MM.1S (cell line): ENCODE results near the gene LRRC19.

Source experiments
- DNase-seq: peaks from one replicate; pipeline ENCODE4 v3.0.0-alpha.2; 2015
- H2AFZ ChIP-seq: fragments of 300-600 bp; sonication (generic); 2 replicates; pipeline ENCODE4 v1.6.0; 2016; ENCODE audit warnings: antibody characterized with exemption, low read length
- H3F3A ChIP-seq: fragments of 300-600 bp; sonication (generic); 2 replicates; pipeline ENCODE4 v1.6.1; 2016; ENCODE audit warnings: mild to moderate bottlenecking, antibody characterized with exemption, low read length, moderate library complexity, mixed read lengths; ENCODE audit not compliant: insufficient read depth
- H3K27ac ChIP-seq: fragments of 300-600 bp; sonication (generic); 2 replicates; pipeline ENCODE4 v1.5.1; 2016; ENCODE audit warnings: mild to moderate bottlenecking, low read length
- H3K27me3 ChIP-seq: fragments of 300-600 bp; sonication (generic); replicated peaks from 2 replicates; pipeline ENCODE4 v1.6.0; 2016; ENCODE audit warnings: low read length; ENCODE audit not compliant: insufficient read depth
- H3K36me3 ChIP-seq: fragments of 300-600 bp; sonication (generic); replicated peaks from 2 replicates; pipeline ENCODE4 v1.6.1; 2016; ENCODE audit warnings: mild to moderate bottlenecking, low read length, mixed read lengths; ENCODE audit not compliant: insufficient read depth
- H3K4me1 ChIP-seq: fragments of 300-600 bp; sonication (generic); 2 replicates; pipeline ENCODE4 v1.6.1; 2016; ENCODE audit warnings: low read length, mixed read lengths
- H3K4me2 ChIP-seq: fragments of 300-600 bp; sonication (generic); 2 replicates; pipeline ENCODE4 v1.6.0; 2016; ENCODE audit warnings: low read depth, low read length
- H3K4me3 ChIP-seq: fragments of 300-600 bp; sonication (generic); 2 replicates; pipeline ENCODE4 v1.5.1; 2016; ENCODE audit warnings: low read length, mixed read lengths
- H3K79me2 ChIP-seq: fragments of 300-600 bp; sonication (generic); 2 replicates; pipeline ENCODE4 v1.6.1; 2016; ENCODE audit warnings: mixed run types, low read length, mixed read lengths
- H3K9ac ChIP-seq: fragments of 300-600 bp; sonication (generic); 2 replicates; pipeline ENCODE4 v1.6.1; 2016; ENCODE audit warnings: low read length, mixed read lengths
- H3K9me2 ChIP-seq: fragments of 300-600 bp; sonication (generic); replicated peaks from 2 replicates; pipeline ENCODE4 v1.6.1; 2016; ENCODE audit warnings: mild to moderate bottlenecking, low read length, mixed read lengths; ENCODE audit not compliant: insufficient read depth
- H3K9me3 ChIP-seq: fragments of 300-600 bp; sonication (generic); replicated peaks from 2 replicates; pipeline ENCODE4 v1.6.1; 2016; ENCODE audit warnings: mild to moderate bottlenecking, low read length, mixed read lengths; ENCODE audit not compliant: insufficient read depth
- H4K20me1 ChIP-seq: fragments of 300-600 bp; sonication (generic); 2 replicates; pipeline ENCODE4 v1.6.1; 2016; ENCODE audit warnings: mild to moderate bottlenecking, low read length, moderate library complexity, mixed read lengths; ENCODE audit not compliant: insufficient read depth
- CTCF ChIP-seq: fragments of 300-600 bp; sonication (generic); IDR thresholded peaks from 2 replicates; pipeline ENCODE4 v1.5.1; 2016; ENCODE audit warnings: antibody characterized with exemption, low read length, mixed read lengths
- EZH2 ChIP-seq: fragments of 300-600 bp; sonication (generic); optimal IDR thresholded peaks from 2 replicates; pipeline ENCODE3; 2017; ENCODE audit warnings: low read depth, mild to moderate bottlenecking, antibody characterized with exemption, low read length, mixed read lengths
- EZH2phosphoT487 ChIP-seq: fragments of 300-600 bp; sonication (generic); IDR thresholded peaks from 2 replicates; pipeline ENCODE4 v1.6.1; 2018; ENCODE audit warnings: antibody characterized with exemption, low read length

Gene LRRC19

GRCh38 chr9:27042476-27042875 lies 37.0 kb upstream of the LRRC19 start:
- H3K4me2 ChIP-seq: no peak overlapping the region
- no peaks in the 10 kb centered on the region for H3K4me1 ChIP-seq
- H2AFZ ChIP-seq: no peak overlapping the region
- H3K4me3 ChIP-seq: no peak overlapping the region
- H3K79me2 ChIP-seq: no peaks in the 10 kb centered on the region
- no peak overlapping the region for H3K9ac ChIP-seq
- no peaks in the 10 kb centered on the region for H3K27me3 ChIP-seq
- no peaks in the 10 kb centered on the region for H3K9me3 ChIP-seq
- H3F3A ChIP-seq: no peaks in the 10 kb centered on the region
- H4K20me1 ChIP-seq: no peaks in the 10 kb centered on the region
- no peak for TF ChIP-seq EZH2phosphoT487
- no peak for TF ChIP-seq CTCF
- H3K9me2 ChIP-seq: no peaks in the 10 kb centered on the region
- H3K36me3 ChIP-seq: no peaks in the 10 kb centered on the region
- no peak overlapping the region for H3K27ac ChIP-seq
- DNase-seq: no peak

GRCh38 chr9:27041746-27042145 lies 36.3 kb upstream of the LRRC19 start:
- Histone ChIP-seq H3K27ac (no peak overlapping the region), H4K20me1 (no peaks in the 10 kb centered on the region), H3K4me2 (no peak overlapping the region), H3K27me3 (no peaks in the 10 kb centered on the region), H3K9me2 (no peaks in the 10 kb centered on the region), H3K4me1 (no peaks in the 10 kb centered on the region), H3K9ac (no peak overlapping the region), H3K36me3 (no peaks in the 10 kb centered on the region), H2AFZ (no peak overlapping the region), H3K9me3 (no peaks in the 10 kb centered on the region), H3K79me2 (no peaks in the 10 kb centered on the region), H3F3A (no peaks in the 10 kb centered on the region), H3K4me3 (no peak overlapping the region)
- DNase-seq: no peak
- TF ChIP-seq CTCF: no peak
- TF ChIP-seq EZH2: no peak
- TF ChIP-seq EZH2phosphoT487: no peak

GRCh38 chr9:27037499-27037898 lies 32.0 kb upstream of the LRRC19 start:
- Histone ChIP-seq H2AFZ (no peak overlapping the region), H3K4me2 (no peak overlapping the region), H3K4me3 (no peak overlapping the region), H3K9me2 (no peaks in the 10 kb centered on the region), H3K36me3 (no peaks in the 10 kb centered on the region), H3K79me2 (no peaks in the 10 kb centered on the region), H3K9me3 (no peaks in the 10 kb centered on the region), H3K27ac (no peak overlapping the region), H3K4me1 (no peaks in the 10 kb centered on the region), H3K9ac (no peak overlapping the region), H3K27me3 (no peaks in the 10 kb centered on the region), H4K20me1 (no peaks in the 10 kb centered on the region), H3F3A (no peaks in the 10 kb centered on the region)
- no peak for TF ChIP-seq EZH2
- no peak for TF ChIP-seq CTCF
- no peak for TF ChIP-seq EZH2phosphoT487
- no peak for DNase-seq
